NCI-H2107 (cell line): ENCODE measurements around the gene ZNF398.
"Not testable (repeated sequence)": the region's sequence is repeated elsewhere in the genome, so short reads cannot be mapped to it uniquely, and the experiment has no call there.

Experiments used
- DNase-seq: peaks from one replicate; lab custom pipeline; 2025; lab: John Stamatoyannopoulos, UW

ZNF398 gene

DNA sequence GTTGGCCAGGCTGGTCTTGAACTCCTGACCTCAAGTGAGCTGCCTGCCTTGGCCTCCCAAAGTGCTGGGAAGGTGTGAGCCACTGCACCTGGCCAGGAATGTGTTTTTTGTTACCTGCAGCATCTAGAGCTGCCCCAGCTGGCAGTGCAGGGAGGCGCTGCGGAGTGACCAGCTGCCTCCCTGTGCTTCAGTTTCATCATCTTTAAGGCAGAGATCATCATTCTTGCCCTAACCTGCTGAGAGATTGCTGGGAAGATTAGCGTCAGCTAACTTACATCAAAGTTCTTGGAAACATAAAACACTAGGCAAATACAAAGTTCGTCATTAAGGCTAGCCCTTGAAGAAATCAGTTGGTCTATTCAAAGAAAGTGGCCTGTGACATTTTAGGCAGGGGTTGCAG lies 50.4 kb downstream of the ZNF398 start:
- DNase-seq, result no peak

DNA sequence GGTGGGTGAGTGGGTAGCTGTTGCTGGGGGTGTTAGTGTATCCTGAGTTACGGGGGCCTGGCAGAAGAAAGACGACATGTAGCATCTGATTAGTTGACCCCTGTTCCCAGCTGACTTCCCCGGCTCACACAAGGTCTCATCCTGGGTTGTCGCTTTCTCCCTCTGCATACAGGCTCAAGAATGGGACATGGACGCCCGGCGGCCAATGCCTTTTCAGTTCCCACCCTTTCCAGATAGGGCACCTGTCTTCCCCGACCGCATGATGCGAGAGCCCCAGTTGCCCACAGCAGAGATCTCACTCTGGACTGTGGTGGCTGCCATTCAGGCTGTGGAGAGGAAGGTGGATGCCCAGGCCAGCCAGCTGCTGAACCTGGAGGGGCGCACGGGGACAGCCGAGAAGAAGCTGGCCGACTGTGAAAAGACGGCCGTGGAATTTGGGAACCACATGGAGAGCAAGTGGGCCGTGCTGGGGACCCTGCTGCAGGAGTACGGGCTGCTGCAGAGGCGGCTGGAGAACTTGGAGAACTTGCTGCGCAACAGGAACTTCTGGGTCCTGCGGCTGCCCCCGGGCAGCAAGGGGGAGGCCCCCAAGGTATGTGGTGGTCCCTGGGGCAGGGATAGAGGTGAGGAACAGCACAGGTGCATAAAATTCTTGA lies 51.0 kb downstream of the ZNF398 start:
- no peak for DNase-seq

DNA sequence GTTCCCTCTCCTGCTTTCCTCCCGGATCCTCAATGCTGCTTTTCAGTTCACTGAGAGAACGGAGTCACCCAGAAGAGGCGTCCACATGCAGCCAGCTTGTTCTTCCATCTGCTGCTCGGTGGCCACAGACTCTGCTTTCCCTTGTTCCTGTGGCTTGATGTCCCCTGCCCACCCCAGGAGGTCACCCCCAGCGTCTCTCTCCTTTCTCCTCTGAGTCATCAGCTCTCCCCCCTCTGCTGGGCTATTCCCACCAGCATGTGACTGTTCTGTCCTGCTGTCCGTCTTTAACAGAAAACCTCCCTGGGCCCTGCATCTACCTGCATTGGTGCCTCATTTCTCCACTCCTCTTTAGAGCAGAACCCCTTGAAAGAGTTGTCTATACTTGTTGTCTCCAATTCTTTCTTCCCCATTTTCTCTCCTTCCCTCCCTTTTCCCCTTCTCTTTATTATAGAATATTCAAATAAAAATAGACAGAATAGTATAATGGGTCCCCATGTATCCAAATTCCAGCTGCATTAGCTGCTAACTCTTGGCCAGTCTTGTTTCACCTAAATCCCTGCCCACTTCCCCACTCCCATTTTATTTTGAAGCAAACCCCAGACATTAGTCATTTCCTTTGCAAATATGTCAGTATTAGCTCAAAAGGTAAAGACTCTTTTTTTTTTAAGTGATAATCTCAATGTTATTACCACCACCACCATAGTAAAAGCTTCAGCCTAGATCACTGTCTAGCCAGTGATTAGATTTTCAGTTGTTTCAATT lies 52.2 kb downstream of the ZNF398 start:
- DNase-seq, result no peak

DNA sequence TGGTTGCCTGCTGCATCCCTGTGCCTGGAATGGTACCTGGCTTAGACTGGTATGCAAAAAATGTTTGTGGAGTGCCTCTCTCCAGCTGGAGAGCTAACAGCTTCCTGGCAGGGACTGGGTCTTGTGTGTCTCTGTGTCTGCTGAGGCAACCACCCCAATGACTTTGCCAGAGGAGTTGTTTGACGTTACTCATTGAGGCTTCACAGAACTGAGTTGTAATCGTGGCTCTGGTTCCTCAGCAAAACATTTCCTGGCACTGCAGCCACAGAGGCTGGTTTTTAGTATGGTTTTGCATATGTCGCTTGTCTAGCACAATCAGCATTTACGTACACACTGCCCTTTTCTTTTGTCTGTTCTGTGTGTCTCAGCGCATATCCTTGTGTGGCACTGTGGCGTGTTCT lies 55.6 kb downstream of the ZNF398 start:
- DNase-seq, result no peak

DNA sequence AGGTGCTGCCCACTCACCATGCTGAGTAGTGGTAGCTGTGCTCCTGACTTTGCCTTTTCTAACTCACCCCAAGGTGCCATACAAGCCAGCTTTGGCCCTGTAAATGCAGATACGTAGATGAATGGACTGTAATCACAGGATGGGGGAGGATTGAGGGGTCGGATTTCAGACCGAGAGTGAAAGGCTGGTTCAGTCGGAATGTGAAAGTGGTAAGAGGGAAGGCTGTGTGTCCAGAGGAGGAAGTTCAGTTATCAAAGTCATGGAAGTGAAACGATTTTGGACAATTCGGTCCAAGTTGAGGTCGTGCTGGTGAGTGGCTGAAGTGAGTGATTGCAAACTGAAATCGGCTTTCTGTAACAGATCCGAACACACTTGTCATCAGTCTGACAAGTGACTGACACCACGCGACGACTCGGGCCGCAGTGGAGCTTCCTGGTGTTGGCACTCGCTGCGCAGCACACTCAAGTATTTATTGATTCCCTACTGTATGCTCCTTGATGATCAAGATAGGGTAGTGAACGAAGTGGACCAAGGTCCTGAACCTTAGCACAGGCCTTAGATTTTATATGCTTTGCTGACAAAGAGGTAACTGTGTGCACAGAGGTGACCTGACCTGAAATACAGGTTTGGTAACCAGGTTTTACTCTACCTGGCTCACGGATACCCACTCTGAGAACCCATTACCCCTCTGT lies 58.6 kb downstream of the ZNF398 start:
- DNase-seq, result no peak

DNA sequence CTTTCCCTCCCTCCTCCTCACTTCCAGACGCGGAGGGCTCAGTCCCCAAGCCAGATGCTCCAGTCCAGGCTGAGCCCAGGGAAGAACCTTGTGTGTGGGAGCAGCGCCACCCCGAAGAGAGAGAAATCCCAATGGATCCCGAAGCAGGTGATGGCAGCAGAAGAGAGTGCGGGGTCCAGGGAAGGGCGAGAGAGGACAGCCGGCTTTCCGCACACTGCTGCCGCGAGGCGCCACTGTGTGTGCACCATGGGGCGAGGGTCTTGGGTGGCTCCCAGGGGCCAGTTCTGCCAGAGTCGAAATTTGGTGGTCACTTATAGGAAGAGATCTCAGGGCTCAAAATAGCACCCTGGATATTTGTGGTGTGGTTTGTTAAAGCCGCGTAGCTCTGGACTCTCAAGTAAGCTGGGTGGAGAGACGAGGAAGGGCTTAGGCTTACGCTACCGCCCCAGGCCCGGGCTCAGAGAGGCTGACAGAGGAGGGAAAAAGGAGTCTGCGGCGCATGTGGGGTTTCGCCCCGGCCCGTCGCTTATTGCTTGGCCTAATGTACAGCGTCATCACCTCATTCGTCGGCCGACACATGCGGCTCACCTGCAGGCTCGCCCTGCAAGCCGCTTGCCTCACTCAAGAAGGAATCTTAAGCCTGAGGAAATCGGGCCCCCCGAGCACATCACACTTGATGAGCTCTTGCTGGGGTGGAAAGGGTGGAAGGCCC lies 60.2 kb downstream of the ZNF398 start:
- no peak for DNase-seq

DNA sequence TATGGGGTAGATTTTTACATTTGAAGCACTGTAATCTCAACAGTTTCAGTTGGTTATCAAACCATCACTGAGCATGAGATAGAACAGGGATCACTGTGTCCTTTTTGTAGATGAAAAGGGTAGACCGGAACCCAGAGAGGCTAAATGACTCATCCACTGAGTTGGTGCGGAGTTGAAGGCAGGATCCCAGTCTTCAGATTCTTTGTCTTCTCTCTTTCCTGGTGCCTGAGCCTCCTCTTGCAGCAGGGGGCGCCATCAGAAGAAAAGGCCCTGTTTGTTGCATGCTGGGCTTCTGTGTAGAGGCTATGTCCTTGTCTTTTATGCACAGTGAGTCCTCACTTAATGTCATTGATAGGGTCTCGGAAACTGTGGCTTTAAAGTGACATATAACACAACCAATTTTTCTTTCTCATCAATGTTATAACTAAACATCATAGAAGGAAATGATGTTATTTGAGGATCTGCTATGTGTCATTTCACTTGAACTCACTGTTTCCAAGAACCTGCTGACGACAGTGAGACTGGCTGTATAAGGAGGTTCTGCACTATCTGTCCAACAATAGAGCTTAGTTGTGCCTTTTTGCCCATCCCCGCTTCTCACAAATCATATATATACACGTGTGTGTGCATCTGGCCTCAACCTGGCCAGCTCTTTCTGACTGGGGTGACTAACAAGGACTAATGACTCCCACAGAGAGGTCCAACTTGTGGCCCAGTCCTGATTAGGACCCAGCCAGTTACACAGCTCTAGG lies 62.4 kb downstream of the ZNF398 start:
- DNase-seq, result no peak

DNA sequence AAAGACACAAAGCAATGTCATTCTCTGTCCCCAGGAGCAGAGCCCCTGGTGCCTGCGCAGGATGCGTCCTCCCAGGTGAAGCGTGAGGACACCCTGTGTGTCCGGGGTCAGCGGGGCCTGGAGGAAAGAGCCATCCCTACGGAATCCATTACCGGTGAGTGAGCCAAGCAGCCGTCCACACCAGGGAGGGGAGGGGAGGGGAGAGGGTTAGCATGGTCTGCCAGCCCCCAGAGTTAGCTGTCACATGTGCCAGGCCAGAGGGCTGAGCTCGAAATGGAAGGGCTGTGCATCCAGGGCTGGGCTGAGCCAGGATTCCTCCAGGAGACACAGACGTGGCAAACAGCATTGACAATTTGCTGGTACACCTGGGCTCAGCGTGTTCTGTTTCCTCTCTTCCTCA lies 63.3 kb downstream of the ZNF398 start:
- no peak for DNase-seq

DNA sequence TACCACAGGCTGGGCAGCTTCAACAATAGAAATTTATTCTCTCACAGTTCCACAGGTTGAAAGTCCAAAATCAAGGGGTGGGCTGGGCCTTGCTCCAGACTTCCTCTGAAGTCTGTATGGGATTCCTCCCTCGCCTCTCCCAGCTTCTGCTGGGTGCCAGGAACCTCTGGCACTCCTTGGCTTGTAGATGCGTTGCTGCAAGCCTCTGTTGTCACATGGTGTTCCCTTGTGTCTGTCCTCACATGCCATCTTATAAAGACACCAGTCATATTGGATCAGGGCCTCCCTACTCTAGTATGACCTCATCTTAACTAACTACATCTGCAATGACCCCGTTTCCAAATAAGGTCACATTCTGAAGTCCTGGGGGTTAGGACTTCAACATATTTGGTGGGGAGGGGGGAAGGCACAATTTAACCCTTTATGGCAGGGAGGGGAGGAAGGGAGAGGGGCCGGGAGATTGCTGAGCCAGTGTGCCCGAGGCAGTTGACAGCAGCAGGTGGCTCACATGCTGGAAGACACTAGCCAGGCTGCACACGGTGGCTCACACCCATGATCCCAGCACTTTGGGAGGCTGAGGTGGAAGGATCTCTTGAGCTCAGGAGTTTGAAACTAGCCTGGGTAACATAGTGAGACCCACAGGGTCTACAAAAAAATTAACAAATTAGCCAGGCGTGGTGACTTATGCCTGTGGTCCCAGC lies 66.9 kb downstream of the ZNF398 start:
- no peak for DNase-seq

DNA sequence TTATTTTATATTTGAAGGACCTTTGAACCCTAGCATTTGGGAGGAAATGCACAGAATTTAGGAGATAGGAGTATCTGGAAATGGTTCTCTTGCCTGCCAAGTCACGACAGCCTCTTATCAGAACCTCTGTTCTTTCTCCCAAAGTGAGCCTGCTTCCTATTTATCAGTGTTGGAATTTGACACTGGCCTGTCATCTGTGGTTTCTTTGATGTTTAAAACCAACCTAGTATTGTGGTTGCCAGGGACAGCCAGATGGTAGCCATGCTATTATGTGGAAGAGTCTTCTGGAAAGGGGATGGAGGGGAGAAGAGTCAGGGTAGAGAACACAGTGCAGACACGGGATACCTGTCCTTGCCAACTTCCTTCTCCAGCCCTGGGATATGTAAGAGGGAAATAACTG lies 69.1 kb downstream of the ZNF398 start:
- DNase-seq, result no peak

DNA sequence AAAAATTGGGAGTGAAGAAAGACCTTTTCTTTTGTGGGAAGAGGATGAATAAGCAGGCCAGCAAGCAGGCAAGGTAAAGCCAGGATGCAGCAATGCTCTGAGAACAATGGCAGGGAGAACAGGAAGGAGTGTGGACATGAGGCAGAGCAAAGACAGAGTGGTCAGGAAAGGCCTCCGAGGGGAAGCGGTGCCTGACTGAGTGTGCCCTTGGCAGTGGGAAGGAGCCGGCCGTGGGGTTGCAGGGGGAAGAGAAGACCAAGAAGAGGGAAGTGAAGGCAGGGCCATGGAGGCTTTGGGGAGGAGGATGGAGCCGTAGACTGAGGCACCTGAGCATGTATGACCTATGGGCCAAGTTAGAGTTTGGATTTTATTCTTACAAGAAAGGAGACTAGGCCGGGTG lies 70.3 kb downstream of the ZNF398 start:
- no peak for DNase-seq

DNA sequence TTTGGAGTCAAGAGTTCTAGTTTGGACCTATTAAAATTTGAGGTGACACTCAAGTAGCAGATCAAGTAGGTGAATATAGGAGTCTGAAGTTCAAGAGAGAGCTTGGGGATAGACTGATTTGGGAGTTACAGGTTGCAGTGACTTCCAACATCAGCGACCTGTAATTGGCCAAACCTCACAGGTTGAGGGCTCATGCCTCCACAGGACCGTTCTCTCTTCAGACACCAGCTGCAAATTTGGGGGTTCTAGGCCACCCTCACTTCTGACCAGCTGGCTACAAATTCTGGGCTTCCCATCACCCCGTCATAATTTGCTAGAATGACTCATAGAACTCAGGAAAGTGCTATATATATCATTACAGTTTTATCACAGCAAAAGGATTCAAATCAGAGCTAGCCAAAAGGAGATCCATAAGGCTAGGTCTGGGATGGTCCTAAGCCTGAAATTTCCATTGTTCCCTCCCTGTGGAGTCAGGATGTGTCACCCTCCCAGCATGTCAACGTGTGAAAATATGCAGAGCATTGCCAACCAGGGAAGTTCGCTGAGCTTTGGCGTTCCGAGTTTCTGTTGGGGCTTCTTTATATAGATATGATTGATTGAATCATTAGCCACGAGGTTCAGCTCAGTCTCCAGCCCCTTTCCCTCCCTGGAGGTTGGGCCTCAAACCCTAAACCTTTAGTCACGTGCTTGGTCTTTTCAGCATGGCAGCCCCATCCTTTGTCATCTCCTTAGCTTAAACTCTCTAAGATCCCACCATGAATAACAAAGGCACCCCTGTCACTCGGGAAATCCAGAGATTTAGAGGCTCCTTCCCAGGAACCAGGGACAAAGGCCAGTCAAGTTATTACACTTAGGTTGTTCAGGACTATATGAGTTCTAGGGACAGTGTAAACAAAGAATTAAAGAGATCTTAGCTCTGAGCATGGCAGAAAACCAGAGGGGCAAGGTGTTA lies 71.5 kb downstream of the ZNF398 start:
- DNase-seq, result no peak

DNA sequence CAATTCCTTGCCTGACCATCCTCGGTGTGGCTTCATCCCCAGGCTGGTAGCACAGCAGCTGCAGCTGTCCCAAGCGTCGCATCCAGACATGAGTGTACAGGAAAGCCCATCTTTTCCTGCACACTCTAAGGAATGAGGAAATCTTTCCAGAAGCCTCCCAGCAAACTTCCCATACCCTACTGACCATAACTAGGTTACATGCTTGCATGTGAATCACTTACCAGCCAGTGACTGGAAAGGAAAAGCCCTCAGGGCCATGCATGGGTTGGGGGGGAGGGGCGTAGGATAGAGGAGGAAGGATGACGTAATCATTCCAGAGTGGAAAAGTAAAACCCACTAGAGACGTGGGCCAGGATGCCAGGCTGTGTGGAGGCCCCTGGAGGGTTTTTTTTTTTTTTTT lies 73.3 kb downstream of the ZNF398 start:
- no peak for DNase-seq

DNA sequence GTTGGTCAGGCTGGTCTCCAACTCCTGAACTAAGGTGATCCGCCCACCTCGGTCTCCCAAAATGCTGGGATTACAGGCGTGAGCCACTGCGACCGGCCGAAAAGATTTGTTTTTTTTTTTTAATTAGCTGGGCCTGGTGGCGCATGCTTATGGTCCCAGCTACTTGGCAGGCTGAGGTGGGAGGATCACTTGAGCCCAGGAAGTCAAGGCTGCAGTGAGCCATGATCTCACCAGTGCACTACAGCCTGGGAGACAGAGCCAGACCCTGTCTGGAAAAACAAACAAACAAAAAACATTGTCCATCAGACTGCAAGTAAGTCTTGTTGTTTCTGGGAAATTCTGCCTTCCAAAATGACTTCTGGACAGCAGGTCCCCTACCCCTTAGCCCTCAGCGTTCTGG lies 75.9 kb downstream of the ZNF398 start:
- DNase-seq, result no peak

DNA sequence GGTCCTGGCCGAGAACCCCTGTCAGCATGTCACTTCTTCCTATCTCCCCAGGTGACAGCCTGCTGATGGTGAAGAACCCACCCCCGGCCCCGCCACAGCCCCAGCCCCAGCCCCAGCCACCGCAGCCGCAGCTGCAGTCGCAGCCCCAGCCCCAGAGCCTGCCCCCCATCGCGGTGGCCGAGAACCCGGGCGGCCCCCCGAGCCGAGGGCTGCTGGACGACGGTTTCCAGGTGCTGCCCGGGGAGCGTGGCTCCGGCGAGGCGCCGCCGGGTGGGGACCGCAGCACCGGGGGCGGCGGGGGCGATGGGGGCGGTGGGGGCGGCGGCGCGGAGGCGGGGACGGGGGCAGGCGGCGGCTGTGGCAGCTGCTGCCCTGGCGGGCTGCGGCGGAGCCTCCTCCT lies 76.5 kb downstream of the ZNF398 start:
- DNase-seq, result no peak

DNA sequence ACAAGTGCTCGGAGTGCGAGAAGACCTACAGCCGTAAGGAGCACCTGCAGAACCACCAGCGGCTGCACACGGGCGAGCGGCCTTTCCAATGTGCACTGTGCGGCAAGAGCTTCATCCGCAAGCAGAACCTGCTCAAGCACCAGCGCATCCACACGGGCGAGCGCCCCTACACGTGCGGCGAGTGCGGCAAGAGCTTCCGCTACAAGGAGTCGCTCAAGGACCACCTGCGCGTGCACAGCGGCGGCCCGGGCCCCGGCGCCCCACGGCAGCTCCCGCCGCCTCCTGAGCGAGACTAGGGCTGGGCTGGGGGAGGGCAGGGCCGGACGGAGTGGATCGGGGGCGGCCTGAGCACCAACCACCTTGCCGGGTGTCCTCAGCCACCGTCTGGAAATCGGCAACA lies 77.1 kb downstream of the ZNF398 start:
- DNase-seq, result no peak

DNA sequence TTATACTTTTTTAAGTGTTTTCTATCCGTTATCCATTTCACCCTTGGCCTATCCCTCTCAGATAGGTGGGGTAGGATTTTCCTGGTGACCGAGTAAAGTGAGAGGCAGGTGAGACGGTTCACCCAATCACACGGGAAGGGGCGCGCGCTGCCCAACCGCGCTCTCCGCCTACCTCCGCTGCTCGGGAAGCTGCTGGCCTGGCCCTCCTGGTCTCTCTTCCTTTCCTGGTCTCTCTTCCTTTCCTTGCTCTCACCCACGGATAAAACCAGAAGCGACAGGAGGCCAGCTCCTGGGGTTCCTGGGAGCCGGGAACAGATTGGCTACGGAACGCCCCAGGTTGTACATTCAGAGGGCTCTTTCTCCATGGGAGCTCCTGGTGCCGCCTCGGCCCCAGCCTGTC lies 77.9 kb downstream of the ZNF398 start:
- DNase-seq, result no peak

DNA sequence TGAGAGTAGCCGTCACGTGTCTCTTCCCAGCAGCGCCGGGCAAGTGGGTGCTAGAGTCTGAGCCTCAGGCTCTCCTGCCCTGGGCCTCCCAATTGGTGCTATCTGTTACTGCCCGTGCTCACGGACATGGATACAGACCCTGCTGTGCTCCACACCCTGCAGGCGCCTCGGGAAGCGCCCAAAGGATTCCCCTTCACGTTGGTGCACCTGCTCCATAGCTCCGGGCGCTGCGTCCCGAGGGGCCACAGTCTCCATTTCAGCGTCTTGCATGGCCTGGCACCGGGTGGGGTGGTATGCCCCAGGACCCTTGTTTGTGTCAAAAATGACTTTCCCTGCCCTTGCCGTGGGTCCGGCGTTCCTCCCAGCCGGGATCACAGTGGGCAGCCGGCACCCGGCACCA lies 78.4 kb downstream of the ZNF398 start:
- DNase-seq, result no peak

DNA sequence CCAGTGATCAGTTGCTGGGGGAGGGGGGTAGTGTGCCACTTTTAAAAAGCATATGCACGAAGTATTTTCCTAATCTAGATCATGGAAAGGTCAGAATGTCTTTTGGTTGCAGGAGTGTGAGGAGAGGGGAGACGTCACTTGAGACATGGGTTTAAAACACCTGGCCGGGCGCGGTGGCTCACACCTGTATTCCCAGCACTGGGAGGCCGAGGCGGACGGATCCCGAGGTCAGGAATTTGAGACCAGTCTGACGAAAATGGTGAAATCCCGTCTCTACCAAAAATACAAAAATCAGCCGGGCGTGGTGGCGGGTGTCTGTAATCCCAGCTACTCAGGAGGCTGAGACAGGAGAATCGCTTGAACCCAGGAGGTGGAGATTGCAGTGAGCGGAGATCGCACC lies 79.1 kb downstream of the ZNF398 start:
- not testable (repeated sequence) for DNase-seq

DNA sequence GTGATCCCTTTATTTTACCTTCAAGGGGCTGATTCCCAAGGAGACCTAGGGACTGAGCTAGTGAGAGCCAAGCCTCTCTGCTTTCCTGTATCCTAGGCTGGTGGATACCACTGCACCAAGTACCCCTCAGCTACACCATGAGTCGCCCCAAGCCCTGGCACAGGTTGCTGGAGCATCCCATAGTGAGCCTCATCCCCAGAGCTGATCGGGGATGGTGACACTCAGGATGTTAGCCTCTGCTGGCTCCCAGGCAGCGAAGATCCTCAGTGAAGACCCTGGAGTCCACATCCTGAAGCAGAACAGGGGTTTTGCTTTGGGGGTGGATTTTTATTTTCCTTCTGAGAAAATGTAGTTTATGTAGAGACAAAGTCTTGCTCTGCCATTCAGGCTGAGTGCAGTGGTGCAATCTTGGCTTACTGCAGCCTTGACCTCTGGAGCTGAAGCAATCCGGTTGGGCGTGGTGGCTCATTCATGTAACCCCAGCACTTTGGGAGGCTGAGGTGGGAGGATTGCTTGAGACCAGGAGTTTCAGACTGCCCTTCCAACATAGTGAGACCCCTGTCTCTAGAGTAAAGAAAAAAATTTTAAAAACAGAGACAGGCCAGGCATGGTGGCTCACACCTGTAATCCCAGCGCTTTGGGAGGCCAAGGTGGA lies 79.7 kb downstream of the ZNF398 start:
- DNase-seq, result no peak
